ENCODE measurements around the gene VTI1A.
"Not testable (repeated sequence)": the region's sequence is repeated elsewhere in the genome, so short reads cannot be mapped to it uniquely, and the experiment has no call there.

The VTI1A gene

GRCh38 chr10:112533916-112534315 lies 86.9 kb downstream of the VTI1A start:
- no peak for TF ChIP-seq CTCF (IDR thresholded peaks at IDR 0.05; ENCODE audit: insufficient read depth, low read length, missing control alignments)
- no peak for DNase-seq (ENCODE audit: low read depth, low spot score)
- H3K4me3 ChIP-seq (ENCODE audit: low read depth, low read length) = no peak overlapping the region
- ChIA-PET CTCF (no interaction called here), POLR2A (no interaction called here)

- TF ChIP-seq CTCF (IDR thresholded peaks at IDR 0.05; ENCODE audit: insufficient read depth, low read length, missing control alignments) = no peak
- DNase-seq (ENCODE audit: low read depth, low spot score) = no peak
- no peak overlapping the region for H3K4me3 ChIP-seq (ENCODE audit: low read depth, low read length)
- CTCF ChIA-PET = interaction anchor here (0.6 to 1.4 kb wide), 5 partner anchors 11 to 850 kb away, joined by 3 to 5 read pairs (median 3); no protein-coding TSS in a partner anchor
- POLR2A ChIA-PET = no interaction called here
Measured at GRCh38 chr10:112535531-112535951, 88.5 kb downstream of the VTI1A start.

GRCh38 chr10:112536663-112537062 lies 89.6 kb downstream of the VTI1A start:
- no peak for TF ChIP-seq CTCF (IDR thresholded peaks at IDR 0.05; ENCODE audit: insufficient read depth, low read length, missing control alignments)
- ChIA-PET CTCF (interaction anchor here (0.7 to 1.7 kb wide), 4 partner anchors 11 to 792 kb away, joined by 3 read pairs; no protein-coding TSS in a partner anchor), POLR2A (no interaction called here)
- no peak for DNase-seq (ENCODE audit: low read depth, low spot score)
- no peak overlapping the region for H3K4me3 ChIP-seq (ENCODE audit: low read depth, low read length)

GRCh38 chr10:112538168-112538567 lies 91.2 kb downstream of the VTI1A start:
- ChIA-PET CTCF (no interaction called here), POLR2A (no interaction called here)
- H3K4me3 ChIP-seq (ENCODE audit: low read depth, low read length) = no peak overlapping the region
- TF ChIP-seq CTCF (IDR thresholded peaks at IDR 0.05; ENCODE audit: insufficient read depth, low read length, missing control alignments) = no peak
- DNase-seq (ENCODE audit: low read depth, low spot score) = no peak

- TF ChIP-seq CTCF (IDR thresholded peaks at IDR 0.05; ENCODE audit: insufficient read depth, low read length, missing control alignments) = no peak
- DNase-seq (ENCODE audit: low read depth, low spot score) = no peak
- CTCF ChIA-PET = interaction anchor here (1.4 kb wide), 1 partner anchor 8 kb away, joined by 3 read pairs; no protein-coding TSS in a partner anchor
- no peak overlapping the region for H3K4me3 ChIP-seq (ENCODE audit: low read depth, low read length)
- POLR2A ChIA-PET = no interaction called here
Measured at GRCh38 chr10:112539340-112539739, 92.3 kb downstream of the VTI1A start.

- CTCF ChIA-PET; DNase-seq (ENCODE audit: low read depth, low spot score); POLR2A ChIA-PET; H3K4me3 ChIP-seq (ENCODE audit: low read depth, low read length): not testable (repeated sequence)
Measured at GRCh38 chr10:112542823-112543222, 95.8 kb downstream of the VTI1A start.

- H3K4me3 ChIP-seq (ENCODE audit: low read depth, low read length) = no peak overlapping the region
- ChIA-PET CTCF (interaction anchor here (0.5 to 1.2 kb wide), 2 partner anchors 11 to 13 kb away, joined by 3 read pairs; no protein-coding TSS in a partner anchor), POLR2A (no interaction called here)
- no peak for DNase-seq (ENCODE audit: low read depth, low spot score)
- no peak for TF ChIP-seq CTCF (IDR thresholded peaks at IDR 0.05; ENCODE audit: insufficient read depth, low read length, missing control alignments)
Measured at GRCh38 chr10:112546474-112546873, 99.5 kb downstream of the VTI1A start.
